ENCODE measurements around the gene DOCK1.

- TF ChIP-seq CTCF (IDR thresholded peaks at IDR 0.05) (no peak), POLR2A (IDR thresholded peaks at IDR 0.05) (no peak)
Measured at GRCh38 chr10:127391875-127392274, 486.6 kb downstream of the DOCK1 start.
